ENCODE measurements around the gene ZNF737.

Gene ZNF737

DNA sequence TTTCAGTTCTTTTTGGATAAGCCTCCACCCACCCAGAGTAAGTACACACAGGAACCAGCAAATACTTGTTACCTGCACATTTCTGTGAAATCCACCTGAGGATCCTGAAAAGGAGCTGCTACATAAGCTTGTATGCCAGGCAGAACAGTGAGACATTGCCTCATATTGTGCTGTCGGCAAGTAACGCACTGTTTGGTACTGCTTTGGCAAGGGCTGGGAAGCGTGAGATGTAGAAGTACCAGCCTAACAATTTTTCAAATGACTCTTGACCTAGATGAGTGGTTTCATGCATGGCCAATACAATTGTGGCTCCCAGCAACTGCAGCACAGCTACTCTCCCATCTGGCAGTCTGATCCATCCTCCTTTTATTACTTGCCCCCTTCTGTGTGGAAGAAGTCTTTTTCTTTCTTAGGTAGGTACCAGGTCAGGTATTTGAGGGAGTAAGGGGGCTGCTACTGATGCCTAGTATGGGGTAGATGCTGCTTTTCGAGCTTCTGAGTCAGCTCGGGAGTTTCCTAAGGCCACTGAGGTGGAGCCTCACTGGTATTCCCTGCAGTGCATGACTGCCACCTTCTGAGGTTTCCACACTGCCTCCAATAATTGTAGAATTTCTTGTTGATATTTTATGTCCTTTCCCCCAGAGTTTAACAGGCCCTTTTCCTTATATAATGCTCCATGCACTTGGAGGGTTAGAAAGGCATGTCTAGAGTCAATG, 52.2 kb downstream of the ZNF737 start:
- DNase-seq (ENCODE audit: extremely low read depth, low read depth) = no peak
- TF ChIP-seq, protein P1, sequence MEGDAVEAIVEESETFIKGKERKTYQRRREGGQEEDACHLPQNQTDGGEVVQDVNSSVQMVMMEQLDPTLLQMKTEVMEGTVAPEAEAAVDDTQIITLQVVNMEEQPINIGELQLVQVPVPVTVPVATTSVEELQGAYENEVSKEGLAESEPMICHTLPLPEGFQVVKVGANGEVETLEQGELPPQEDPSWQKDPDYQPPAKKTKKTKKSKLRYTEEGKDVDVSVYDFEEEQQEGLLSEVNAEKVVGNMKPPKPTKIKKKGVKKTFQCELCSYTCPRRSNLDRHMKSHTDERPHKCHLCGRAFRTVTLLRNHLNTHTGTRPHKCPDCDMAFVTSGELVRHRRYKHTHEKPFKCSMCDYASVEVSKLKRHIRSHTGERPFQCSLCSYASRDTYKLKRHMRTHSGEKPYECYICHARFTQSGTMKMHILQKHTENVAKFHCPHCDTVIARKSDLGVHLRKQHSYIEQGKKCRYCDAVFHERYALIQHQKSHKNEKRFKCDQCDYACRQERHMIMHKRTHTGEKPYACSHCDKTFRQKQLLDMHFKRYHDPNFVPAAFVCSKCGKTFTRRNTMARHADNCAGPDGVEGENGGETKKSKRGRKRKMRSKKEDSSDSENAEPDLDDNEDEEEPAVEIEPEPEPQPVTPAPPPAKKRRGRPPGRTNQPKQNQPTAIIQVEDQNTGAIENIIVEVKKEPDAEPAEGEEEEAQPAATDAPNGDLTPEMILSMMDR (IDR thresholded peaks at IDR 0.05; ENCODE audit: low read depth, low read length) = no peak

- TF ChIP-seq, protein P1 (IDR thresholded peaks at IDR 0.05; ENCODE audit: low read depth, low read length) = no peak
- no peak for DNase-seq (ENCODE audit: extremely low read depth, low read depth)
Observed at GRCh38 chr19:20503476-20503875, 62.1 kb downstream of the ZNF737 start.

All from AG09319 (cell line).